ENCODE data around the gene RGS3. TPM values are rescaled to one million over a fixed set of nuclear protein-coding genes. Genes with fewer than 3 reads are reported as not detected.

RGS3 gene
- total RNA-seq, 2 experiments from 2014 or later = 116 to 122 TPM

DNA sequence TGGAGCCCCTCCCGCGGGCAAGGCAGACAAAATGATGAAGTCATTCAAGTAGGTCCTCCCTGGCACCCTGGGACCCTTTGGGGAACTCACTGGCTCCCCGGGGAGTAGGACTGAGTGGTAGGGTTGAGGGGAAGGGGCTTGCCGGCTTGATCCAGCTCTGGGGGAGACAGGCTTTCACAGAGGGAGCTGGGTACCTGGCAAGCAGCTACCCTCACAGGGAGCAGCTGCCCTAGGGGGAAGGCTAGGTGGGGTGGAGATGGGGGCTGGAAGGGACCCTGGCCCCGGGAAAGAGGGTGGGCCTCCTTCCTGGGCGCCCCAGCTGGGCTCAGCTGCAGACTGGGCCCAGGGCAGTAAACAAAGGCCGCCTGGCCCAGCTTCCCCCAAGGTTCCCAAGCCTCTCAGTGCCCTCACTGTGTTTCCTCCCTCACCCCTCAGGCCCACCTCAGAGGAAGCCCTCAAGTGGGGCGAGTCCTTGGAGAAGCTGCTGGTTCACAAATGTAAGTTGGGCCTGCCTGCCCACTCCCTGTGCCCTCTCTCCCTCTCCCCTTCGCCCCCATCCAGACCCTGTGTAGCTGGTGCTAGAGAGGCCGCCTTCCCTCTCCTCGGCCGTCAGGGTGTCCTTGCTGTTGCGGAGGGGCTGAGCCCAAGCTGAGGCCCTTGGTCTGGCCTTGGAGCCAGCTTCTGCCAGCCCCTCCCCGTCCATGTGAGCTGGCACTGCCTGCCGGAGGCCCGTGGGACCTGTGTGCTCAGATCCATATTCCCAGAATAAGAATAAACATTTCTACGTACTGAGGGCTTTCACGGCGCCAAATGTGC, 131.2 kb downstream of the RGS3 start:
- POLR2A ChIA-PET = no interaction called here
- CTCF ChIA-PET = interaction anchor here (1.2 to 12.8 kb wide), 2 partner anchors 46 to 61 kb away, joined by 3 to 190 read pairs; no protein-coding TSS in a partner anchor

DNA sequence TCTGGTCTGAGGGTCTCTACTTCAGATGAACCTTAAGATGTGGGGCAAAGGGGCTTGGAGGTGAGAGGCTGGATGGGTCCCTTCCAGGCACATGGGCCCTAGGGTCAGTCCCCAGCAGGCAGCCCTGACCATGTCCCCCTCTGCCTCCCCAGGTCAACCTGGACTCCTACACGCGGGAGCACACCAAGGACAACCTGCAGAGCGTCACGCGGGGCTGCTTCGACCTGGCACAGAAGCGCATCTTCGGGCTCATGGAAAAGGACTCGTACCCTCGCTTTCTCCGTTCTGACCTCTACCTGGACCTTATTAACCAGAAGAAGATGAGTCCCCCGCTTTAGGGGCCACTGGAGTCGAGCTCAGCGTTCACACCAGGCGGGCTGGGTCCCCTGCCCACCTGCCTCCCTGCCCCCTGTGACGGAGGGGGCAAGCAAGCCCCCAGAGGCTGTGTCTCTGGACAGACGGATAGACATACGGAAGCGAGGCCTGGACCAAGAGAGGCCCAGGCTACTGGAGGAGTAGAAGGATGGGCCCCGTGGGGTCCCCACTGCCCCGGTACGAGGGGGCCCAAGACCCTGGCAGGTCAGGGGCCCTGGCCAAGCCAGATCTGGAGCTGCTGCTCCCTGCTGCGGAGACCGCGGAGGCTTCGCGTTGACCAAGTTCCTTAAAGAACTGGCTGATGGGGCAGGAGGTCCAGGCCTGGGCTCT, 133.2 kb downstream of the RGS3 start:
- POLR2A ChIA-PET = interaction anchor here (0.6 kb wide), 1 partner anchor 193 kb away, joined by 9 read pairs; no protein-coding TSS in a partner anchor
- CTCF ChIA-PET = interaction anchor here (12.8 kb wide), 1 partner anchor 58 kb away, joined by 190 read pairs; no protein-coding TSS in a partner anchor

DNA sequence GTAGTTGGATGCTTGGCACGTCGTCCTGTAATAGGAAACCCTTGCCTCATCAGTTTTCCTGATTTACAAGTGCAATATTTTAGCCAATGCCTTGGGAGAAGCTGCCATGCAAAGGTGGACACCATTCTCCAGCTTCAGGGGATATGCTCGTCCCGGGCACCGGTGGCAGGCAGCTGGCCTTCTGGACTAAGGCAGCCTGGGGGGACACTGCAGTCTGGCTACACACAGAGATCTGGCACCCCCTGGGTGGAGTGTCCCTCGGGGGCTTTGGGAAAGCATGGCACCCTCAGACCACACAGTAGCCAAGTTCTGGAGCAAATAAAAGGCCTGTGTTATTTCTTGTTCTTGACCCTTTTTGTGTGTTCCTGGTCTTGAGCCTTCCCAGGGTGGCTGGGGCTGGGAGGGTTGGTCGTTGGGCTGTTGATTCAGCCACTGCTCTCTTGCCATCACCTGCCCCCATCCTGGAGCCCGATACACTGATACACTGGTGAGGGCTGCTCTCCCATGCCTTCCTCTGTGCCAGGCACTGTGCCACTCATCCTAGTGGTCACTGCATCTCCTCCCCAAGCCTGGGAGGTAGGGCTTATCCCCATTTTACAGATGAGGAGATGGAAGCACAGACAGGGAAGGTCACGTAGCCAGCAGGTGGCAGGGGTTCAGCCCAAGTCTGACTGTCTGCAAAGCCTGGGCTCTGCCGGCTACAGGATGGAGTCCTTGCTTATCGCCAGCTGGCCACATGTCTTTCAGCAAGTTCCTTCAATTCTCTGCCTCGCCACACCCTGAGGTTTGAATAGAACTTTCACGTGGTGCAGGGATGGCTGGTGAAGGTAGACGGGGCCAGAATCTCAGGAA, 134.1 kb downstream of the RGS3 start:
- ChIA-PET CTCF (interaction anchor here (12.8 kb wide), 1 partner anchor 58 kb away, joined by 190 read pairs; no protein-coding TSS in a partner anchor), POLR2A (interaction anchor here (0.6 kb wide), 1 partner anchor 194 kb away, joined by 9 read pairs; no protein-coding TSS in a partner anchor)

DNA sequence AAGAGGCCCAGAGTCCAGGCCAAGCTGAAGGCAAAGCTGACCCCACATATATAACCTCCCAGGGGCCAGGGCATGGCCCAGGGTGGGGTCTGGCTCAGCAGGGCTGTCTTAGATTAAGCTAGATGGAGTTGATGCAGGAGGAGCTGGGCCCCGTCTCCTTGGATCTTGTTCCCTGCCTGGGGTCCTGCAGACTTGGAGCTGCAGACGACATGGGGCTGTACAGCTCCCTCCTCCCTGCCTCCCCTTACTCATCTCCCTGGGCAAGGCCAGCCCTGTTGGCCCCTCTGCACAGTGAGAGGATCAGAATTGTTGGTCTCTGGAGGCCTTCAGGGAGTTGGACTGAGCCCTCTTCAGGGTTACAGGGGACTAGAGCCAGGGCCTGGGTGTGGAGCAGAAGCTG, 134.9 kb downstream of the RGS3 start:
- POLR2A ChIA-PET = interaction anchor here (0.6 kb wide), 1 partner anchor 187 kb away, joined by 7 read pairs; no protein-coding TSS in a partner anchor
- CTCF ChIA-PET = interaction anchor here (1.0 kb wide), 1 partner anchor 12 kb away, joined by 3 read pairs; no protein-coding TSS in a partner anchor

DNA sequence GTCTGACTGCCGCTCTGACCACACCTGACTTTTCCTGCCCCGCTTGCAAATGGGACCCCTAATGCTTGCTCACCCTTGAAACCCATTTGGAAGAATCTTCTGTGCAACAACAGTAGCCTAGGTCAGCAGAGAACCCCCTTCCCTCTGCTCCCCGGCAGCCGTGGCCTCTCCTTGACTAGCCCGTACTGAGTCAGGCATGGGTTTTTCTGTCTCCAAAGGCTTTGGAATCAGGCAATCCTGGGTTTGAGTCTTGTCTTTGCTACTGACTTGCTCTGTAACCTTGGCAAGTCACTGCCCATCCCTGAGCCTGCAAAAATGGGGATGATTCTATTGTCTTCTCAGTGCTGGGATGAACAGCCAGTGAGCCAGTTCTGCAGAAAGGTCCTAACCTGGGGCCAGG, 135.4 kb downstream of the RGS3 start:
- ChIA-PET CTCF (interaction anchor here (1.0 kb wide), 1 partner anchor 12 kb away, joined by 3 read pairs; no protein-coding TSS in a partner anchor), POLR2A (interaction anchor here (0.6 kb wide), 1 partner anchor 188 kb away, joined by 7 read pairs; no protein-coding TSS in a partner anchor)

DNA sequence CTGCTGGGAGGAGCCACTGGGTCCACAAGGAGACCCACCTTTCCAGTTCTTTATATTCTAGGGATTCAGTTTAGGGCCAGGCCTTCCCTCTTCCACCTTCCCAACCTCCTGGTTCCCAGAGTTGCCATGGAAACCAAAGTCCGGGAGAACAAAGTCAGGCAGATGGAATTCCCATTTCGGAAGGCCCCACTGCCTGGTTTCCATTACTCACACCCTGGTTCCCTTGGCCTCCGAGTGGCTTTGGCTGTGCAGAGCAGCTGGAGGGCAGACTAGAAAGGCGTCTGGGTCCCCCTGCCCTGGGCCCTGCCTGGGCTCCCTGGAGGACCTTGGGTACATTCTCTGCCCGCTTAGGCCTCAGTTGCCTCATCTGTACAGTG, 136.1 kb downstream of the RGS3 start:
- CTCF ChIA-PET = interaction anchor here (1.4 to 1.6 kb wide), 2 partner anchors 8 to 11 kb away, joined by 4 to 5 read pairs; no protein-coding TSS in a partner anchor
- POLR2A ChIA-PET = no interaction called here

DNA sequence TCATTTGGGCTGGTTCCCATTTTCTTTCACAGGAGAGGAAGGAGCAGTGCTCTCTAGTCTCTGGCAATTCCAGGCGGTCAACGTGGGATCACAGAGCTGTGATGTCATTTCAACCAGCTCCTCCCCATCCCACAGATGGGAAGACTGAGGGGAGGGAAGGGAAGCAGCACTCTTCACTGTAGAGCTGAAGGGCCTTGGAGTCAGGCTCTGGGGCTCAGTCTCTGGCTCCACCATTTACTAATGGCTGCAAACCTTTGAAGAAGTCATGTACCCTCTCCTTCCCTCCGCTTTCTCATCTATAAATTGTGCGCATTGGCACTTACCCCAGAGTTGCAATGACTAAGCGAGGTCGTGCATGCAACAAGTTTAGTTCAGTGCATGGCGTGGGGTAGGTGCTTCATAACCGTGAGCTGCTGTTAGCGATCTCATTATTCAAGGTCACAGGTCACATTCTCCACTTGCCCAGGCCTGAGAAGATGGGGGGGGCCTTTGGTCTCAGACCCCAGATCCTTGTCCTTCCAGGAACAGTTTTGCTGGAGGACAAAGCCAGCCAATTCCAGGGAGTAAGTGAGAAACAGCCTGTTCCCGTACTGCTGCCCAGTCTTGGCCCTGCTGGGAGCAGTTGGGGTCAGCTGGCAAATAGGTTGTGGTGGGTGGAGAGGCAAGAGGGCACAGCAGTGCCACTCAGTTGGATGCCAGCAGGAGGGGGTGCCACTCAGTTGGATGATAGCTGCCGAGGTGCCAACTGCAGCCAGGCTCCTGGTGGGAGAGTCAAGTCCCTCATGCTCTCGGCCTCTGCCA, 136.7 kb downstream of the RGS3 start:
- CTCF ChIA-PET = interaction anchor here (1.4 to 1.6 kb wide), 3 partner anchors 9 to 57 kb away, joined by 4 to 5 read pairs (median 4); no protein-coding TSS in a partner anchor
- POLR2A ChIA-PET = interaction anchor here (0.6 kb wide), 2 partner anchors 223 to 233 kb away, joined by 3 to 5 read pairs; partner anchors contain the start of gene HDHD3

DNA sequence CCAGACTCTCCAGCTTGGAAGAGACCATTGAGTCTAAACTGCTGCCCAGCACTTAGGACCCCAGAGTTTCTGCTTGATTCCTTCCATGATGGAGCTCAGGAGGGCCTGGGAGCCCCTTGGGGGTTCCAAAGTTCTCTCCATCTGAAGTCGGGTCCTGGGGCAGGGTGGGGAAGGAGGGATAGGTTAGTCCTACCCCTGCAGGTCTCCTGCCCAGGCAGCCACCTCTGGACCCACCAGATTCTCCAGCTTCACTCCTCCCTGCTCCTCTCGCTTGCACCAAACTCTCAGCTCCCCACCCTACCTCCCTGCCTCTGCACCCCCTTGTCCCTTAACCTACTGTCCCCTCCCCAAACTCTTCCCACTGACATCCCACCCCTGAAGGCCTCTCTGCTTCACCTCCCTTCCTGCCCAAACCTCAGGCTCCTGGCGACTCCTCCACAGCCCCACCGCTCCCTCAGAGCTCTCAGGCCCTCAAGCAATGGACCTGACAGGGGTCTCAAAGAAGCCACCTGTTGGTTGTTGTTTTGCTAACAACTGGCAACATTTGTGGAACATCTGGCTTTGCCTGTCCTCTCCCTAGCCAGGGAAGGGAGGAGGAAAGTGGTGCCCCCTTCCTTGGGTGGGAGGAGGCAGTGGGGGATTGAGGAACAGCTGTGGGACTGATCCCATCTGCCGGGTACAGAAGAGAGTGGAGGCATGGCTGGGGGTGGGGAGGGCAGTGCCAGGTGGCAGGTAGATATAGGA, 137.5 kb downstream of the RGS3 start:
- ChIA-PET CTCF (interaction anchor here (0.8 to 1.6 kb wide), 3 partner anchors 10 to 57 kb away, joined by 3 to 5 read pairs (median 4); no protein-coding TSS in a partner anchor), POLR2A (interaction anchor here (0.6 kb wide), 2 partner anchors 224 to 234 kb away, joined by 3 to 5 read pairs; partner anchors contain the start of gene HDHD3)

DNA sequence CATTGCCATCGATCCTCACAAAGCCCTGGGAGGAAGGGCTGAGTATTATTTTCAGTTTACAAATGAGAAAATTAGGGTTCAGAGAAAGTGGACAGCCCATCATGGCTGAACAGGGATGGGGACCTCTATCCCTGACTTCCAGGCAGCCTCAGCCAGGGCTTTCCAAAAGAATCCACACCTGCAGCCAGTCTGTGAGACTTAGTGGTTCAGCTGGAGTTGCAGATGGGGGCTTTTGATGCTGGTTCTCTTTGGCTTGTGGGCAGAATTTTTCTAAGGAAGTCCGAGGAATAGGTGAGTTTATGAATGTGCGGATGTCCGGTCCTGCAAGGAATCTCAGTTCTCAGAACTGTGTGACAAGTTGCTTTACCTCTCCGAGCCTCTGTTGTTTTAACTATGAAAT, 138.1 kb downstream of the RGS3 start:
- ChIA-PET CTCF (interaction anchor here (0.8 to 1.4 kb wide), 2 partner anchors 10 to 56 kb away, joined by 3 to 4 read pairs; no protein-coding TSS in a partner anchor), POLR2A (no interaction called here)

DNA sequence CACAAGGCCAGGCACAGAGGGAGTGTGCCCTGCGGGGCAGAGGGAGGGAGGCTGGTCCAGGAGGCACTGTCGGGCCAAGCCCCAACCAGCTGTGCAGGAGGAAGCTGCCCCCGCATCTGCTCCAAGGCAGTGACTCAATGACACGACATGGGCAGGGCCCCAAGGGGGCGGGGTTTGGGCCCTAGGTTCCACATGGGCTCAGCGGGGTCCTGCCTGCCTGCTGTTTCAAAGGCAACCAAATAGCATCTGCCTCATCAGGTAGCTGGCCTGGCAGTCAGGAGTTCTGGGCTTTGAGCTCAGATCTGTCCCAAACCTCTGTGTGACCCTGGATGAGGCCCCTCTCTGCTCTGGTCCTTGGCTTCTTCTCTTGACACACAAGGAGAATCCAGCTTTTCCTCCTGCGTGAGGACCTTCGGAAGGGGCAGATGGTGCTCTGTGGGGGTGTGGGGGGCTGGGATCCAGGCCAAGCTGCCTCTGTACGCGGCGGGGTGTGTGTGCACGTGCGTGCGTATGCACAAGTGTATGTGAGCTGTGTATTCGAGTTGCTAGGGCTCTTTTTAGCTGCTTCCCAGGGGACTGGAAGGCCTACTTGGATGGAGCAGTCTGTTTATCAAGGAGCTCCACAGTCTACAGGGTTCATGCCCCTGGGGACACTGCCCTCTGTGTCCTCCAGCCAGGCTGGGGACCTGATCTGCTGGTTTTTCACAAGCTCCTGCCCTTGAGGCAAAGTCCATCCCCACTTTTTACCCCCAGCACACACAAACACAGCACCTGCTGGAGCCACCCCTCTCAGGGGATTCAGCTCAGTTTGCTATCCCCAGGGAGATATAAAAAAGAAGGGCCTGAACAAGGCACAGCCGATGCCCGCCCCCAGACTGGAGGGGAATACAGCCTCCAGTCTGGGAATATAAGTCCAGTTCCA, 138.9 kb downstream of the RGS3 start:
- CTCF ChIA-PET = interaction anchor here (0.6 to 1.6 kb wide), 5 partner anchors 10 to 56 kb away, joined by 3 to 6 read pairs (median 4); no protein-coding TSS in a partner anchor
- POLR2A ChIA-PET = interaction anchor here (0.6 kb wide), 1 partner anchor 55 kb away, joined by 3 read pairs; no protein-coding TSS in a partner anchor

DNA sequence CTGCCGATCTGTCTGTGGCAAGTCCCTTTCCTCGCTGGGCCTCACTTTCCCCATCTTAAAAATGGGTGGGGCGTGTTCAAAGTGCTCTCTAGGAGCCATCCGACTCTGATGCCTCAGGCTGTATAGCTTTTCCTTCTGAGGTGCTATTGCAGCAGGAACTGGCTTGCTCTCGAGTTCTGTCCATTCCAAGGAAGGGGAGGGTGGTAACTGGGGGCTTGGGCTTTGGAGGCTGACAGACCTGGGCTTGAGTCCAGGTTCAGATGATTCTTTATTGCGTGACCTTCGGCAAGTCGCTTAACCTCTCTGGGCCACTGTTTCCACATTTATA, 139.5 kb downstream of the RGS3 start:
- POLR2A ChIA-PET = no interaction called here

DNA sequence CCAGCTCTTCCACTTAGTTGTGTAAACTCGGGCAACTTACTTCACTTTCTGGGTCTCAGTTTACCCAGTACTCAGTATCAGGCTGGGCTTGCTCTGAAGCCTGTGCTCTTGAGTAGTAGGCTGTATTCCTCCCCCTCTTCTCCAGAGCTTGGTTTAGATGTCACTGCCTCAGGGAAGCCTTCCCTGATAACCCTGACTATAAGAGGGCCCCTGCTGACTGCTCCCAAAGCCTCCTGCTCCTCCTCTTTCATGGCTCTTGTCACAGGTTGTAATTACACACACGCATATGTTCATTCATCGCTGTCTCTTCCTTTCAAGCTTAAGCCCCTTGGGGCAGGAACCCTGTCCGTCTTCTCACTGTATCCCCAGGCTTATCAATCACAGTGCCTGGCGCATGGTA, 140.2 kb downstream of the RGS3 start:
- ChIA-PET CTCF (interaction anchor here (0.5 to 1.6 kb wide), 3 partner anchors 9 to 170 kb away, joined by 3 to 6 read pairs (median 4); no protein-coding TSS in a partner anchor), POLR2A (no interaction called here)

More for the DNA sequence above, 139.5 kb downstream of the RGS3 start:
- CTCF ChIA-PET = interaction anchor here (1.3 to 1.6 kb wide), 2 partner anchors 11 to 55 kb away, joined by 6 read pairs; no protein-coding TSS in a partner anchor

DNA sequence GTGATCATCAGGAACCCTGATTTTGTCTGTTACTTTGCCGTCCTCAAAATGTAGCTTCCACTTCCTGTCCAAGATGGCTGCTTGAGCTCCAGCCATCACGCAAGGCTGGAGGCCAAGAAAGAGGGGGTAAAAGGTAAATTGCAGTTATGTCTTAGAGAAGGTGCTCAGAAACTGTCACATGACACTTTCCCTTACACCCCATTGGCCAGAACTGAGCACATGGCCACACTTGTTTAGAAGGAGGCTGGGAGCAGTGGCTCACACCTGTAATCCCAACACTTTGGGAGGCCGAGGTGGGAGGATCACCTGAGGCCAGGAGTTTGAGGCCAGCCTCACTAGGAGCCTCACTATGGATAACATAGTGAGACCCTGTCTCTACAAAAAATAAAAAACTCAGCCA, 140.9 kb downstream of the RGS3 start:
- ChIA-PET CTCF (interaction anchor here (0.6 kb wide), 1 partner anchor 170 kb away, joined by 3 read pairs; no protein-coding TSS in a partner anchor), POLR2A (no interaction called here)

DNA sequence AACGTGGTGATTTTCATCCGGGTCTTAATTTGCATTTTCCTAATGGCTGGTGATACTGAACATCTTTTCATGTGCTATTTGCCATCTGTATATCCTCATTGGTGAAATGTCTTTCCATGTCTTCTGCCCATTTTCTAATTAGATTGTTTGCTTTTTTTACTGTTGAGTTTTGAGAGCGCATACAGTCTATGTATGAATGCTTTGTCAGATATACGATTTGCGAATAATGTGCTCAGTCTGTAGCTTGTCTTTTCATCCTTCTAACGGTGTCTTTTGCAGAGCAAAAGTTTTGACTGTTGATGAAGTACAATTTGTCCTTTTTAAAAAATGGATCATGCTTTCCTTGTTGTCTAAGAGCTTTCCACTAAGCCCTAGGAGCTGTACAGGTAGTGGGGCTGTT, 143.0 kb downstream of the RGS3 start:
- POLR2A ChIA-PET = no interaction called here

DNA sequence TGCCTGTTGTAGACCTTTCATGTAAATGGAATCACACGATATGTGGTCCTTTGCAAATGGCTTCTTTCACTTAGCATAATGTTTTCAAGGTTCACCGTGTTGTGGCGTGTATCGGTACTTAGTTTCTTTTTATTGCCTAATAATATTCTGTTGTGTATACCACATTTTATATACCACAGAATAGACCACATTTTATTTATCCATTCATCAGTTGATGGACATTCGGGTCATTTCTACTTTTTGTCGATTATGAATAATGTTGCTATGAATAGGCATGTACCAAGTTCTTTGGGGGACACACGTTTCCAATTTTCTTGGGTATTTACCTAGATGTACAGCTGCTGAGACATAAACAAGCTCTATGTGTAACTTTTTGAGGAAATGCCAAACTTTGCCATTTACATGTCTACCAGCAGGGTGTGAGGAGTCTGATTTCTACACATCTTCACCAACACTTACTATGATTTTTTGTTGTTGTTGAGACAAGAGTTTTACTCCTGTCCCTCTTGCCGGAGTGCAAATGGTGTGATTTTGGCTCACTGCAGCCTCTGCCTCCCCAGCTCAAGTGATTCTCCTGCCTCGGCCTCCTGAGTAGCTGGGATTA, 144.7 kb downstream of the RGS3 start:
- CTCF ChIA-PET = interaction anchor here (1.0 to 2.9 kb wide), 3 partner anchors 8 to 47 kb away, joined by 3 to 7 read pairs (median 4); no protein-coding TSS in a partner anchor
- POLR2A ChIA-PET = no interaction called here

More for the DNA sequence above, 143.0 kb downstream of the RGS3 start:
- CTCF ChIA-PET = interaction anchor here (0.6 to 2.9 kb wide), 6 partner anchors 8 to 556 kb away, joined by 3 to 7 read pairs (median 4); no protein-coding TSS in a partner anchor

Data from activated CD8-positive, alpha-beta memory T cell treated with anti-CD3 and anti-CD28 coated beads for 36 hours (primary cell).